Transverse colon (tissue), 4 donors: ENCODE results near the gene CDK11B.

Source experiments
- POLR2A ChIP-seq: fragments of 450-650 bp; IDR thresholded peaks from one replicate; pipeline ENCODE4 v1.6.1; 2016; ENCODE audit warnings: antibody characterized with exemption, mild to moderate bottlenecking, moderate library complexity
- POLR2AphosphoS5 ChIP-seq, 3 donors: sonication (generic); formaldehyde crosslinking; IDR thresholded peaks; one replicate each; pipeline ENCODE4 v1.6.1; 2016; ENCODE audit warnings: antibody characterized with exemption in 3 of 3
- TF ChIP-seq, protein P1 (sequence below), 5 experiments: fragments of 200-600 bp in 3 of 5; fragments of 450-650 bp in 2 of 5; sonication (generic) in 3 of 5; IDR thresholded peaks; 1 replicate in 2 of 5; 2 replicates in 3 of 5; pipeline ENCODE4 v1.5.1; 2016 to 2017; ENCODE audit warnings: antibody characterized with exemption in 5 of 5, inconsistent platforms in 3 of 5, mild to moderate bottlenecking in 2 of 5, moderate library complexity in 1 of 5

DNA sequence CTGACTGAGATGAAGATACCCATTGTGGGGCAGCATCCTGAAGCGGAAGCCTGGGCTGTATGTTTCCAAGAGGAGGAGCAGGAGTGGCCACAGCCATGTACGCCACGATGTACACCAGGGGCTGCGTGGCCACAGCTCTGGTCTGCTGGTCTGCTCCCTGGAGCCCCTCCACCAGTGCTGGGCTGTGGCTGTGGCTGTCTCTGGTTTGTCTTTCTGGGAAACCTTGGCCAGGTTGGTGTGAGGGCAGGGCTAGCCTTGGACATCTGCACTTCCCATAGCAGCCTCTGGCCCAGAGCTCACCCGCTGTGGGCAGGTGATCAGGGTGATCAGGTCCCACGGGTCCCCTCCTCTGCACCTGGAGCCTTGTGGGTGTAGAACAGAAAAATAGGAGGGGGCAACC is 40.9 kb downstream of the CDK11B start:
- TF ChIP-seq, protein P1, sequence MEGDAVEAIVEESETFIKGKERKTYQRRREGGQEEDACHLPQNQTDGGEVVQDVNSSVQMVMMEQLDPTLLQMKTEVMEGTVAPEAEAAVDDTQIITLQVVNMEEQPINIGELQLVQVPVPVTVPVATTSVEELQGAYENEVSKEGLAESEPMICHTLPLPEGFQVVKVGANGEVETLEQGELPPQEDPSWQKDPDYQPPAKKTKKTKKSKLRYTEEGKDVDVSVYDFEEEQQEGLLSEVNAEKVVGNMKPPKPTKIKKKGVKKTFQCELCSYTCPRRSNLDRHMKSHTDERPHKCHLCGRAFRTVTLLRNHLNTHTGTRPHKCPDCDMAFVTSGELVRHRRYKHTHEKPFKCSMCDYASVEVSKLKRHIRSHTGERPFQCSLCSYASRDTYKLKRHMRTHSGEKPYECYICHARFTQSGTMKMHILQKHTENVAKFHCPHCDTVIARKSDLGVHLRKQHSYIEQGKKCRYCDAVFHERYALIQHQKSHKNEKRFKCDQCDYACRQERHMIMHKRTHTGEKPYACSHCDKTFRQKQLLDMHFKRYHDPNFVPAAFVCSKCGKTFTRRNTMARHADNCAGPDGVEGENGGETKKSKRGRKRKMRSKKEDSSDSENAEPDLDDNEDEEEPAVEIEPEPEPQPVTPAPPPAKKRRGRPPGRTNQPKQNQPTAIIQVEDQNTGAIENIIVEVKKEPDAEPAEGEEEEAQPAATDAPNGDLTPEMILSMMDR (IDR thresholded peaks at IDR 0.05), result no peak
- TF ChIP-seq POLR2A (no peak), POLR2AphosphoS5 (IDR thresholded peaks at IDR 0.05) (no peak)
